Measurements from ENCODE around the gene TRMT10A. TPM values are rescaled to one million over a fixed set of nuclear protein-coding genes. Genes with fewer than 3 reads are reported as not detected.

Gene TRMT10A
- total and polyA plus RNA-seq, 2 donors (not counting 3 experiments of a cell fraction or from before 2014, with no cell fraction given) = 1.7 to 8.4 TPM

DNA sequence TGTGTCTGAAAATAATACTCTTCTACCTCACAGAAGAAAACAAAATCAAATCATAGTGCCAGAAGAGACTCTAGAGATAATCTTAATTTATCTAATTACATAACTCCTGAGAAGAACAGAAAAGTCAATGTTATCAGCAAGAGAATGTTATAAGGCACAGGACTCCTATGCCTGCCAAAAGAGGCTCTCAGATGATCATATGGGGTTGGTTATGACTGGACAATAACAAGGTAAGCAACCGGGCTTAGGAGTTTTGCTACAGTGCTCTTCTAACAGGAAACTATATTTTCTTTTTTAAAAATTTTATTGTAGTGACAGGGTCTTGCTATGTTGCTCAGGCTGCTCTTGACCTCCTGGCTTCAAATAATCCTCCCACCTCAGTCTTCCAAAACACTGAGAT, 56.5 kb downstream of the TRMT10A start:
- TF ChIP-seq JUN (IDR thresholded peaks at IDR 0.05; ENCODE audit: borderline replicate concordance, insufficient read depth, insufficient read length, low read depth) (no peak), POLR2A (IDR thresholded peaks at IDR 0.05; ENCODE audit: low read depth, low read length) (no peak), GATA2 (IDR thresholded peaks at IDR 0.05; ENCODE audit: insufficient read depth, insufficient read length, low read depth, low read length) (no peak)
- TF ChIP-seq, protein P1, sequence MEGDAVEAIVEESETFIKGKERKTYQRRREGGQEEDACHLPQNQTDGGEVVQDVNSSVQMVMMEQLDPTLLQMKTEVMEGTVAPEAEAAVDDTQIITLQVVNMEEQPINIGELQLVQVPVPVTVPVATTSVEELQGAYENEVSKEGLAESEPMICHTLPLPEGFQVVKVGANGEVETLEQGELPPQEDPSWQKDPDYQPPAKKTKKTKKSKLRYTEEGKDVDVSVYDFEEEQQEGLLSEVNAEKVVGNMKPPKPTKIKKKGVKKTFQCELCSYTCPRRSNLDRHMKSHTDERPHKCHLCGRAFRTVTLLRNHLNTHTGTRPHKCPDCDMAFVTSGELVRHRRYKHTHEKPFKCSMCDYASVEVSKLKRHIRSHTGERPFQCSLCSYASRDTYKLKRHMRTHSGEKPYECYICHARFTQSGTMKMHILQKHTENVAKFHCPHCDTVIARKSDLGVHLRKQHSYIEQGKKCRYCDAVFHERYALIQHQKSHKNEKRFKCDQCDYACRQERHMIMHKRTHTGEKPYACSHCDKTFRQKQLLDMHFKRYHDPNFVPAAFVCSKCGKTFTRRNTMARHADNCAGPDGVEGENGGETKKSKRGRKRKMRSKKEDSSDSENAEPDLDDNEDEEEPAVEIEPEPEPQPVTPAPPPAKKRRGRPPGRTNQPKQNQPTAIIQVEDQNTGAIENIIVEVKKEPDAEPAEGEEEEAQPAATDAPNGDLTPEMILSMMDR (IDR thresholded peaks at IDR 0.05; ENCODE audit: extremely low read depth in 1 of 2, insufficient read depth in 1 of 2, low read depth in 1 of 2, low read length in 2 of 2) = no peak
- TF ChIP-seq, protein P2, sequence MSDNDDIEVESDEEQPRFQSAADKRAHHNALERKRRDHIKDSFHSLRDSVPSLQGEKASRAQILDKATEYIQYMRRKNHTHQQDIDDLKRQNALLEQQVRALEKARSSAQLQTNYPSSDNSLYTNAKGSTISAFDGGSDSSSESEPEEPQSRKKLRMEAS (IDR thresholded peaks at IDR 0.05; ENCODE audit: insufficient read depth, insufficient read length) = no peak
- no peak overlapping the region for H3K4me2 ChIP-seq (ENCODE audit: insufficient read depth, low read length)
- no peaks in the 10 kb centered on the region for H3K27me3 ChIP-seq (ENCODE audit: control insufficient read depth in 2 of 2, insufficient read depth in 2 of 2, low read length in 2 of 2)
- intact Hi-C loops (cut with micrococcal nuclease) = no loop called here
- H3K36me3 ChIP-seq (ENCODE audit: control insufficient read depth in 2 of 2, extremely low read depth in 1 of 2, insufficient read depth in 2 of 2, low read length in 2 of 2) = no peaks in the 10 kb centered on the region
- H3K9me3 ChIP-seq (replicated peaks; ENCODE audit: control insufficient read depth, insufficient read depth, low read length) = no peaks in the 10 kb centered on the region
- H2AFZ ChIP-seq (ENCODE audit: low read depth, low read length) = no peak overlapping the region
- H3K4me3 ChIP-seq (replicated peaks in 1 of 3; ENCODE audit: insufficient read depth in 1 of 3, low read depth in 1 of 3, low read length in 3 of 3) = no peak overlapping the region
- H3K4me1 ChIP-seq (ENCODE audit: control insufficient read depth, extremely low read depth, insufficient read depth, low read length) = no peaks in the 10 kb centered on the region
- no peak overlapping the region for H3K27ac ChIP-seq (ENCODE audit: insufficient read depth, low read depth, low read length)
- no peaks in the 10 kb centered on the region for H3K9me1 ChIP-seq (replicated peaks; ENCODE audit: control insufficient read depth, extremely low read depth, insufficient read depth, low read length)
- H4K20me1 ChIP-seq (replicated peaks; ENCODE audit: control insufficient read depth, extremely low read depth, insufficient read depth, low read length) = no peaks in the 10 kb centered on the region
- CTCF ChIA-PET = interaction anchor here (0.6 to 0.8 kb wide), 2 partner anchors 12 to 44 kb away, joined by 3 read pairs; no protein-coding TSS in a partner anchor
- BruUV-seq (replicated peaks) = no TSS peak
- H3K9ac ChIP-seq (replicated peaks; ENCODE audit: extremely low read depth, insufficient read depth, low read length) = no peak overlapping the region
- dilution Hi-C loops (cut with MboI; ENCODE audit: extremely low pct_ligation_motif_present, low sequenced_read_pairs) = no loop called here
- FAIRE-seq = no peak
- DNase-seq (ENCODE audit: low read depth, low spot score) = no peak
- POLR2A ChIA-PET = no interaction called here
- H3K79me2 ChIP-seq (ENCODE audit: control insufficient read depth, insufficient read depth, low read length) = no peaks in the 10 kb centered on the region

DNA sequence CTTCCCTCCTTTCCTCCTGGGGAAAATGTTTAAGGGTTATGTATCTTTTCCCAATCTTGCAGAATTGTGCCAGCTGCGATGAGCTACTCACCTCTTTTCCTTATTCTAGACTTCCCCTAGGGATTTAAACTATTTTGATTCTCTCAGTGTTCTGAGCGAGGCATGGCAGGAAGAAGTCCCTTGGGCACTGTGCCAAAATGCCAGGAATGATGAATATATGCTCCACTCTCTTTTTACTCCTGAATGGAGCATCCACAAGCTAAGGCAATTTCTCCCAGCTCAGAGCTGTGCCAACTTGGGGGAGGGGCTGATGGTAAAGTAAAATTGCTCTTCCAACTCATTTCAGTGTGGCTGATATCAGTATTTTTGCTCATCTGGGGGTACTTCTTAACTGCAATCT, 57.1 kb downstream of the TRMT10A start:
- Histone ChIP-seq H3K4me2 (ENCODE audit: insufficient read depth, low read length) (no peak overlapping the region), H2AFZ (ENCODE audit: low read depth, low read length) (no peak overlapping the region), H3K79me2 (ENCODE audit: control insufficient read depth, insufficient read depth, low read length) (no peaks in the 10 kb centered on the region), H3K27ac (ENCODE audit: insufficient read depth, low read depth, low read length) (no peak overlapping the region), H3K9ac (replicated peaks; ENCODE audit: extremely low read depth, insufficient read depth, low read length) (no peak overlapping the region), H3K4me3 (replicated peaks in 1 of 3; ENCODE audit: insufficient read depth in 1 of 3, low read depth in 1 of 3, low read length in 3 of 3) (no peak overlapping the region), H4K20me1 (replicated peaks; ENCODE audit: control insufficient read depth, extremely low read depth, insufficient read depth, low read length) (no peaks in the 10 kb centered on the region), H3K36me3 (ENCODE audit: control insufficient read depth in 2 of 2, extremely low read depth in 1 of 2, insufficient read depth in 2 of 2, low read length in 2 of 2) (no peaks in the 10 kb centered on the region), H3K4me1 (ENCODE audit: control insufficient read depth, extremely low read depth, insufficient read depth, low read length) (no peaks in the 10 kb centered on the region), H3K9me3 (replicated peaks; ENCODE audit: control insufficient read depth, insufficient read depth, low read length) (no peaks in the 10 kb centered on the region), H3K9me1 (replicated peaks; ENCODE audit: control insufficient read depth, extremely low read depth, insufficient read depth, low read length) (no peaks in the 10 kb centered on the region), H3K27me3 (ENCODE audit: control insufficient read depth in 2 of 2, insufficient read depth in 2 of 2, low read length in 2 of 2) (no peaks in the 10 kb centered on the region)
- dilution Hi-C loops (cut with MboI; ENCODE audit: extremely low pct_ligation_motif_present, low sequenced_read_pairs) = no loop called here
- no TSS peak for BruUV-seq (replicated peaks)
- intact Hi-C loops (cut with micrococcal nuclease) = no loop called here
- no peak for TF ChIP-seq POLR2A (IDR thresholded peaks at IDR 0.05; ENCODE audit: low read depth, low read length)
- no peak for TF ChIP-seq FOS (IDR thresholded peaks at IDR 0.05; ENCODE audit: borderline replicate concordance, insufficient read depth, low read length)
- no peak for TF ChIP-seq POLR2AphosphoS5 (IDR thresholded peaks at IDR 0.05; ENCODE audit: insufficient read depth, low read depth, low read length)
- no peak for TF ChIP-seq EZH2 (IDR thresholded peaks at IDR 0.05; ENCODE audit: borderline replicate concordance, low read depth, low read length, severe bottlenecking)
- no peak for TF ChIP-seq JUN (IDR thresholded peaks at IDR 0.05; ENCODE audit: borderline replicate concordance, insufficient read depth, insufficient read length, low read depth)
- TF ChIP-seq, protein P2 (IDR thresholded peaks at IDR 0.05; ENCODE audit: insufficient read depth, insufficient read length) = no peak
- TF ChIP-seq, protein P1 (IDR thresholded peaks at IDR 0.05; ENCODE audit: extremely low read depth in 1 of 2, insufficient read depth in 1 of 2, low read depth in 1 of 2, low read length in 2 of 2) = no peak
- POLR2A ChIA-PET = no interaction called here
- DNase-seq (ENCODE audit: low read depth, low spot score) (no peak), FAIRE-seq (no peak)
- CTCF ChIA-PET = no interaction called here
